HG02610 (cell line): ENCODE measurements around the gene SERPINA5.

Experiments used
- ATAC-seq: cut with Tn5 transposase; IDR thresholded peaks from one replicate; pipeline ENCODE4 v1.9.1; 2021; ENCODE audit warnings: mild to moderate bottlenecking, moderate library complexity; ENCODE audit not compliant: unreplicated experiment

SERPINA5 gene

DNA sequence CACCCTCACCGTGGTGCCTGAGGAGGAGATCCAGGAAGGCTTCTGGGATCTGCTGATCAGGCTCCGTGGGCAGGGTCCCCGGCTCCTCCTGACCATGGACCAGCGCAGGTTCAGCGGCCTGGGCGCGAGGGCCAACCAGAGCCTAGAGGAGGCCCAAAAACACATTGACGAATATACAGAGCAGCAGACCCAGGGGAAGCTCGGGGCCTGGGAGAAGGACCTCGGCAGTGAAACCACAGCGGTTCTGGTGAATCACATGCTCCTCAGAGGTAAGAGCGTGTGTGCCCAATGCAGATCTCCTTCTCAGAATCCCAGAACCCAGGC lies 60.4 kb downstream of the SERPINA5 start:
- ATAC-seq = no peak
